ENCODE results near the gene MAPKBP1.

DNA sequence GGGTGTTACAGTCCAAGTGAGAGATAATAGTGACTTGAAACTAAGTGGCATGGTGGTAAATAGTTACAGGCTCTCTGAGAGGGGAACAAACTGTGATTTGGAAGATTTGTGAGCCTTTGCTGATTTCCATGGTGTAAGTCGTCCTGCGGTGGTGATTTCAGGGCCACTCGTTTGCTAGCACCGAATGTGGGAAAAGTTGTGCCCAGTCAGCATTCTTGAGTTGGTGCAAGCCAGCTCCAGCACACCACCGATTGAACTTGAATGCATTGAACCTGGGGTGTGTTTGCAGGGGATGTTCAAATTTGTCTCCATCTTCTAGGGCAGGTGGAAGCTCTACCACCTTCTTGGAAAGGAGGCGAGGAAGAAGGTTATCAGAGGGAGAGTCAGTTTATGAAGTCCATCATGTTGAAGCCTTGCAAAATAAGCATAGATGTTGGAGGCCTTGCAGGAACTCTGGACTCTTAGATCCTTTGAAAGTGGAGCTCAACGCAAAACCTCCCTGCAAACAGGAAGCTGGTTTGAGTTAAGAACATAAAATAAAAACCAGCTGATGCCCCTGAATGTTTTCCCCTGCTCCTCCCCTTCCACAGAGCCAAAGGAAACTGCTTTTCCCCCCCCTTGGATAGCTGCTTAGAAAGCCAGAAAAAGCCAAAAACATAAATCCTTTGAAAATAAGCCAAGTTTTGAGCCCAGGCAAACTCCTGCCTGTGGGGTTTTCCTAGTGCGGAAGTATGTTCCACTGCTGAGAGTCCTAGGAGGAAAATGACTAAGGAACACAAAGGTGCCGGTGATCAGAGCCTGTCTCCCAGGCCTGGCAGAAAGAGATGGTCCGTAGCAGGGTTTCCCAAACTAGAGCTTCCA lies 21.9 kb downstream of the MAPKBP1 start:
- TF ChIP-seq, protein P1, sequence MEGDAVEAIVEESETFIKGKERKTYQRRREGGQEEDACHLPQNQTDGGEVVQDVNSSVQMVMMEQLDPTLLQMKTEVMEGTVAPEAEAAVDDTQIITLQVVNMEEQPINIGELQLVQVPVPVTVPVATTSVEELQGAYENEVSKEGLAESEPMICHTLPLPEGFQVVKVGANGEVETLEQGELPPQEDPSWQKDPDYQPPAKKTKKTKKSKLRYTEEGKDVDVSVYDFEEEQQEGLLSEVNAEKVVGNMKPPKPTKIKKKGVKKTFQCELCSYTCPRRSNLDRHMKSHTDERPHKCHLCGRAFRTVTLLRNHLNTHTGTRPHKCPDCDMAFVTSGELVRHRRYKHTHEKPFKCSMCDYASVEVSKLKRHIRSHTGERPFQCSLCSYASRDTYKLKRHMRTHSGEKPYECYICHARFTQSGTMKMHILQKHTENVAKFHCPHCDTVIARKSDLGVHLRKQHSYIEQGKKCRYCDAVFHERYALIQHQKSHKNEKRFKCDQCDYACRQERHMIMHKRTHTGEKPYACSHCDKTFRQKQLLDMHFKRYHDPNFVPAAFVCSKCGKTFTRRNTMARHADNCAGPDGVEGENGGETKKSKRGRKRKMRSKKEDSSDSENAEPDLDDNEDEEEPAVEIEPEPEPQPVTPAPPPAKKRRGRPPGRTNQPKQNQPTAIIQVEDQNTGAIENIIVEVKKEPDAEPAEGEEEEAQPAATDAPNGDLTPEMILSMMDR (IDR thresholded peaks at IDR 0.05), result no peak
- no peak for TF ChIP-seq EP300 (IDR thresholded peaks at IDR 0.05)
